Renal cortical epithelial cell (primary cell): ENCODE measurements around the gene ADAM23. TPM values are rescaled to one million over a fixed set of nuclear protein-coding genes. Genes with fewer than 3 reads are reported as not detected.
A peak's percentile ranks its signal among the peaks of the same experiment; 100 is the strongest.
"Not testable (repeated sequence)": the region's sequence is repeated elsewhere in the genome, so short reads cannot be mapped to it uniquely, and the experiment has no call there.

Source experiments
- DNase-seq: peaks from one replicate; pipeline ENCODE4 v3.0.0-alpha.2; 2011; ENCODE audit warnings: low read depth
- total RNA-seq: library from RNA; depleted of rRNA; stranded (reverse); fragments of >200 nt; gene quantifications from 2 replicates; pipeline ENCODE4 v1.2.3, GENCODE V29; 2014

Gene ADAM23
- not detected in 2 replicates for total RNA-seq

DNA sequence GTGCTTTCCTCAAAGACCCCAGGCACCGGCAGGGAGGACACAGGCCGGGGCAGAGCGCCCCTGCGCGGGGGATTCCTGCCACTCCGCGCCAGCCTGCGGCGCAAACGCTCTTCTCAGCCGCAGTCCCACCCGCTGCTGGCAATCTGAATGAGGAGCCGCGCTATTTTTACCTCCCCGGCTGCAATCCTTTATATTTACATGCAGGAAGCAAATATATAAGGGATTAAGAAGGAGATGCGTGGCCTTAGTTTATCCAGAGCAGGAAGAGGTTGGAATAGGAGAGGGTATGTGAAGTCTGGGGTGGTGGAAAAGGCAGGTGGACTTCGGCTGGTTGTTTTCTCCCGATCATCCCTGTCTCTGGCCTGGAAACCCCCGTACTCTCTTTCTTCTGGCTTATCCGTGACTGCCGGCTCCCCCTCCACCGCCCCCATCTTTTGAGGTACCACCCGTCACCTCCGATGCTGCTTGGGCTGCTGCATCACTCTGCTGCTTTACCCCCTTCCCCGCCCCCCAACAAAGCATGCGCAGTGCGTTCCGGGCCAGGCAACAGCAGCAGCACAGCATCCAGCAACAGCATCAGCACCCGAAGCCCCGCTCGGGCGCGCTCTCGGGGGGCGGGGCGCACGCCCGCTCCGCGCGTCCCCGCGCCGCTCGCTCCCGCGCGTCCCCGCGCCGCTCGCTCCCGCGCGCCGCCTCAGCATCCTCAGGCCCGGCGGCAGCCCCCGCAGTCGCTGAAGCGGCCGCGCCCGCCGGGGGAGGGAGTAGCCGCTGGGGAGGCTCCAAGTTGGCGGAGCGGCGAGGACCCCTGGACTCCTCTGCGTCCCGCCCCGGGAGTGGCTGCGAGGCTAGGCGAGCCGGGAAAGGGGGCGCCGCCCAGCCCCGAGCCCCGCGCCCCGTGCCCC, at the start of gene ADAM23:
TSS of gene ADAM23 (plus strand) at position 700 of the 902 bp plus-strand sequence. CDS start 335 bp downstream, outside the sequence.
- DNase-seq: no peak

- no peak for DNase-seq
Observed at GRCh38 chr2:206396211-206396610, 47.1 kb upstream of the ADAM23 start.

DNA sequence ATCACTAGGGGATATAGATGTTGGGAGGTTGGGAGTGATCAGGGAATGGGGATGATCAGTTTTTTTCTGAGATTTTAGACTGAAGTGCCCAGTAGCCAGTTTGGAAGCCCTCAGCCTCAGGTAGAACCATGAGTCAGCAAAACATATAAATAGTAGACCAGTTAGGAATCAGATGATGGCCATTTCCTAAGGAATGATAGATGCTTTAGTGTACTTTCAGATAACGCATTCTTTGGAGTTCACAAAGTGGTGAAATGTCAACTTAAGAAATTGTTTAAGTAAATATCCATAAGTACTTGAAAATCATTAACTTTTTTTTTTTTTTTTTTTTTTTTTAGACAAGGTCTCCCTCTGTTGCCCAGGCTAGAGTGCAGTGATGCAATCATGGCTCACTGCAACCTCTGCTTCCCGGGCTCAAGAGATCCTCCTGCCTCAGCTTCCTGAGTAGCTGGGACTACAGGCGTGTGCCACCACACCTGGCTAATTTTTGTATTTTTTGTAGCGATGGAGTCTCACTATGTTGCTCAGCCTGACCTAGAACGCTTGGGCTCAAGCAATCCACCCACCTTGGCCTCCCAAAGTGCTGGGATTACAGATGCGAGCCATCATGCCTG, 40.3 kb upstream of the ADAM23 start:
- DNase-seq: not testable (repeated sequence)

DNA sequence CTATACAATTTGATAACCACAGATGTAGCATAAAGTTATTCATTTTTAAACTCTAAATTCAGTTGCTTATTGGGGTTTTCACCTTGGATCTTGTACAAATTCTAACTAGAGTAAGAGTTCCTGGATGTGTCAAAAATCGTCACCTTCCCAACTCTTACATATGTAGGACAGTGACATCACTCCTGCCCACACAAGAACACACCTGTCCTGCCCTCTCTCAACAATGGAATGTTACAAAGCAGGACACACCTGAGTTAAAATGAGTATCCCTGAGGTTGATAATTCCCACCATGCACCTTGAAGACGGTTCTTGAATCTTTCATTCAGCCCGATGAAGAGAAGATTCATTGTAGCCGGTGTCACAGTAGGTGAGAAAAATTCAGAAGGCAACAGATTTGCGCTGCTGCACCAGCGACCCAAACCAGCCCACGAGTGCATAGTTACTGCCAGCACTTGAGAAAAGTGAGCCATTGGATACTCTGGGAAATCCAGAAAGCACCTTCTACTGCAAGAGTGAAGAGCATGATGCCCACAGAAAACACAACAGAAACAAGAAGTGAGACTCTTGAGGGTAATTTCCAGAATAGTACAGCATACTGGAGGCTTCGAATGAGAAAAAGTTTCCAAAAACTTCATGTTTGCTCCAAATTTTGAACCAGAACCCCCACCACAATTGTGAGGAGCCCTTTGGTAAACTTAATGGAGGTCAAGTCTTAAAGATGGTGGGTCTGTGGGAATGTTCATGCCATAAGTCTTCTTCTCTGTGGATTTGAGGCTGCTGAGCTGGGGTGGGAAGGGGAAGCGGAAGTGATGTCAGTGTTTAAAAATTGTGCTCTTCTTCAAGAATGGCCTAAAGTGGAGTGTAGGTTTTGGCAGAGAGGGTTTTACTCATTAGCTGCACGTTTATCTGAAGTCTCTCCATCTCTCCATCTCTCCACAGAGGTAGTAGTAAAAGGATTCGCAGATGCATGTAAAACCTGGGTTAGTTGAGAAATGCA, 34.7 kb upstream of the ADAM23 start:
- no peak for DNase-seq

DNA sequence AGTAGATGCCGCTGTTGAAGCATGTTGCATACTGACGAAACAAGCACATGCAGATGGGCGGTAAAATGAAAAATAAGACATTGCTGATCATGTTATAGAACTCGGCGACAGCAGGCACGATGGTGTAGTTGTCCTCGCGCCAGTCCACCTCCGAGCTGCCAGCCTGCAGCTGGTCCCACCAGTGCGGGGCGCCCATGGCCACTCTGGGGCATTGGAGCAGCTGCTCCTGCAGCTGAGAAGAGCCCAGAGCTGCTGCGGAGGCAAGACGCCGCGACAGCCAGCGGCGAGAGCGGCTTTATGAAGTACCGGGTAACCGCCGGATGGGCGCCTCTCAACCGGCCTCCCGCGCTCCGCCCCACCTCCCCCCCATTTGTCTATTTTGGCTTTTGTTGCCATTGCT, 32.6 kb upstream of the ADAM23 start:
- DNase-seq: no peak

DNA sequence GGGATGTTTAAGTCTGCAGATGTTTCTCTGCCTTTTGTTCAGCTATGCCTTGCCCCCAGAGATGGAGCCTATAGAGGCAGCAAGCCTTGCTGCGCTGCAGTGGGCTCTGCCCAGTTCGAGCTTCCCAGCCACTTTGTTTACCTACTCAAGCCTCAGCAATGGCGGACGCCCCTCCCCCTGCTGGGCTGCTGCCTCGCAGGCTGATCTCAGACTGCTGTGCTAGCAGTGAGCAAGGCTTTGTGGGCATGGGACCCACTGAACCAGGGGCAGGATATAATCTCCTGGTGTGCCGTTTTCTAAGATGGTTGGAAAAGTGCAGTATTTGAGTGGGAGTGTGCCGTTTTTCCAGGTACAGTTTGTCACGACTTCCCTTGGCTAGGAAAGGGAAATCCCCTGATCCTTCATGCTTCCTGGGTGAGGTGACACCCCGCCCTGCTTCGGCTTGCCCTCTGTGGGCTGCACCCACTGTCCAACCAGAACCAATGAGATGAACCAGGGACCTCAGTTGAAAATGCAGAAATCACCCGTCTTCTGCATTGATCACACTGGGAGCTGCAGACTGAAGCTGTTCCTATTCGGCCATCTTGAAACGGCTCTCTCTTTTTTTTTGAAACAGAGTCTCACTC, 27.6 kb upstream of the ADAM23 start:
- no peak for DNase-seq

GRCh38 chr2:206418968-206419367, 24.4 kb upstream of the ADAM23 start:
- DNase-seq: no peak

GRCh38 chr2:206420721-206421120, 22.6 kb upstream of the ADAM23 start:
- DNase-seq: no peak

DNA sequence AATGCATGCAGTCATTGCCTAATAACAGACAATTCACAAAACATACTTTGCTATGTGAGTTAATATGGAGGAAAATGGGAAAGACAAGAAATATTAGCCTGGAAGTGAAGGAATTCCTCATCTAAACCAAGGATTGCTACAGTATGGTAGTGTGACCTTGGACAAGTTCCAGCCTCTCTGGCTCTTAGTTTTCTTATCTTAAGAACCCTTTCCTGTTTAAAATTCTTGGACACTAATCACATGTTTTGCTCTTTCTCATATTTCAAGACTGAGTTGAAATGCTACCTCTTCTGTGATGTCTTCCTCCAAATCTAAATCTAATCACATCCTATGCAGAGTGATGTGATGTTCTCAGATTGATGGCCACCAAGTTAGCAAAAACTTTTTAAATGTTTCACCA, 20.8 kb upstream of the ADAM23 start:
- no peak for DNase-seq

- no peak for DNase-seq
Observed at GRCh38 chr2:206423147-206423546, 20.2 kb upstream of the ADAM23 start.

DNA sequence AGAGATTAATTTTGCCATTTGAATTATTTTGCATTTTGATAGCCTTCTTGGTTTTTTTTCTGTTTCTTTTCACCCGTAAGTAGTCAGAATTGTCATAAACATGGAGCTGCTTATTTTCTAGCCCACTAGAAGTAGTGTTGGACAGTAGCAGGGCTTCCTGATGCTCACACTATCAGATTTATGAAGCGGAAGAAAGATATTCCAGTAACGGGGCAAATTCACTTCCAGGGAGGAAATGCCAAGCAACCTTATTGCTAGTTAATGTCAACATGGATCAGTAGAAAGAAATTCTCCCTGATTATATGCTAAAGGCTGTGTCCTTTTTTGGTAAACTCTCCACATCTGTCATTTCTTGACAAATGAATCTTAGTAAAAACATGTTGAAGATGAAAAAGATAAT, 19.2 kb upstream of the ADAM23 start:
- DNase-seq: no peak

DNA sequence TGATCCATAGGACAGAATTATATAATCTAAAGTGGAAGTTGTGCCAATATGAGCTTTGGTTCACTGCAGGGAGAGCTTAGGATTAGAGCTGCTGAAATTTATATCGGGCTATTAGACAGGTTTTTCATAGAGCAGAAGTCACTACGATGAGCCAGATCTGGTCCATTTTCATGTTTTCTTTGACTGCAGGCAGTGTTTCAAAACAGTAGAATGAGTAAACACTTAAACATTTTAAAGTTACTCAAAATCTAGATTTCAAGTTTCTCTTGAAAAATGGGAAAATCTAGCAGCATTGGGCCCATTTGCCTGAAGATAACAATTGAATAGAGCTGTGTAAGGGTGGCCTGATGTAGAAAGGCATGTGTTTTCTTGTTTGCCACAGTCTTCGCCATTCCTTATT, 14.5 kb upstream of the ADAM23 start:
- DNase-seq: no peak

DNA sequence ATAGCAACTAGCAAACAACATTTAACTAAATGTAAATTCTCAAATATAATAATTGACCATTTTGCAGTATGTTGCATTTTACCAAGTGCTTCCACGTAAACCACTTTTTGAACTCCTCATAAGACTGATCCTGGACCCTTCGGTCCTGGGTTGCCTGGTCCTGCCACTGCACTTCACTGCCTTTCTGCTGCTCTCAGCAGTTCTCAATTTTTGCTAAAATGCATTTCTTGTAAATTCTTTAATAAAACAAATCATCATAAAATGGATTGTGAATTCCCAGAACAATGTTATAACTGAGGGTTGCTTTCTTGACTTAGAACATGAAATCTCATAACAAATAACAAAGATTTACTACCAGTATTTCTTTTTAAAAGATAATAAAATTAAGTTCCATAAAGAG, 12.9 kb upstream of the ADAM23 start:
- DNase-seq: no peak

DNA sequence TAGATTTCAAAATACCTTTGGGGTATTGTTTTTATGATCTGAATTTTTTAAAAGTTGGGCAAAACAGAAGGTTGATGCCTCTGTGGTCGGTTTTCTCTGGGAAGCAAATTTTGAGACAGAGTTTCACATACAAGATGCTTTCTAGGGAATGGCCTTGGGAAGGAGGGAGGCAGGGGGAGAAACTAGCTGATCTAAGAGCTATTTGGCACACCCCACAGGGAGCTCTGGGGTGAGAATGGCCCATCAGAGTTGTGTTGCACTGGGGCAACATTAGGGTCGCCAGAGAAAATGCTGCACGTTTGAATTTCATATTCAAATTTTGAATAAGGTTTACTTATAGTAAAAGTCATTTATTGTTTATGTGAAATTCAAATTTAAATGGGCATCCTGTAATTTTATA, 11.9 kb upstream of the ADAM23 start:
- DNase-seq: no peak

- DNase-seq: peak; percentile 16
Observed at GRCh38 chr2:206432193-206433082, 10.9 kb upstream of the ADAM23 start.

- DNase-seq: no peak
Observed at GRCh38 chr2:206433190-206433589, 10.1 kb upstream of the ADAM23 start.

DNA sequence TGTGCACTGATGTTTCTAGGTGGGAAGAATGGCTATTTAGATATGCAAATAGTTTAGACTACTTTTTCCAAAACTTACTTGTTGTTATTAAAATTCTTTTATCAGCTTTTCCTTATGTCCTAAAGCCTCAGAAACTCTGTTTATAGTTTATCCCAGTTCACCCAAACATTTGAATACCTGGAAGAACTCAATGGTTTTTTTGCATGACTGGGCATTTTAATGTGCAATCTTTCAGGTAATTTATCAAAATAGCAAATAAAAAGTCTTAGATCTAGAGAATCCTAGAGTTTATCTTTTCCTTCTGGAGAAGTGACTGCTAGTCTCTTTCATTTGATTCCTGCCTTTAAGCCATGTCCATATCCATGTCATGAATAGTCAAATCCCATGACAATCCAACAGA, 9.6 kb upstream of the ADAM23 start:
- DNase-seq: no peak

- no peak for DNase-seq
Observed at GRCh38 chr2:206435742-206436141, 7.6 kb upstream of the ADAM23 start.

DNA sequence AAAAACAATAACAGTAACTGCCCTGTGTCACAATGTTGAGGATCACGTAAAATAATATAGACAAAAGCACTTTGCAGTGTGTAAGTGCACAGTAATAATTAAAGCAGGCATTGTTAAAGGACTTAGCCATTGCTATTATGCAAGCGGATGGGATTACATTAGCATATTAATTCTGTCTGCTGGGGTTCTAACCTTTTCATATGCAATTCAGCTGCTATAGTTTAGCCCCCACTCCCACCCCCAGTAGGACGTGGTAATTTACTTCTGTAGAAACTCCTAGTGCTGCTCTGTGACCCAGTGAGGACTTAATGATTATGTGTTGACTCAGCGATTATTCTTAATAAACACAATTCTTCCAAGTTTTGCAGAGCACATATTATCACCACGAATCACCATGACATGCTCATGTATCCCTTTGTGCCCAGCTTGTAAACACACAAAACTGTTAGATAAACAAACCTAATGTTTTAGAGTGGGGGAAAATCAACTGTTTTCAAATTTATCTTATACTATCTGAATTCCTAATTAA, 5.1 kb upstream of the ADAM23 start:
- peak; percentile 13 for DNase-seq

DNA sequence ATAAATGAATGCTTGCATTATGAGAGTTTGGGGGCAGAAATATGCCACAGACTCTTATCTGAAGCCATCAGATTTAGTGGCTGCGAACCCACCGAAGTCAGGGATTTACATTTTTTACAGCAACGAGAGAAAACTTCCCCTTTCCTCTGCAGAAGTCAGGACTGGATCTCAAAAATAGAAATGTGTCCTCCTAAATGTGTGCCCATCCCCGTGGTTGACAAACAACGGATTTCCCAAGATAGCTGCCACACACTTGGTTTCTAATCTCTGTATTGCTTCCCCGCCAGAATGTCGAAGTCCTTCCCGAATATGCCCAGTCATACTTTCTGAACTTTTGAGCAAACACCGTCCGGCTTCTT, 879 bp upstream of the ADAM23 start:
- DNase-seq: no peak
